K562 (cell line): ENCODE data around the gene NPC1. TPM values are rescaled to one million over a fixed set of nuclear protein-coding genes. Genes with fewer than 3 reads are reported as not detected.

Experiments used
- ATAC-seq: fragments of 200-7000 bp; cut with Tn5 transposase; 3 replicates; pipeline ENCODE4 v1.9.1; 2020; ENCODE audit warnings: moderate library complexity
- BruUV-seq: library from RNA; stranded (reverse); fragments of 400-500 nt; replicated peaks from 2 replicates; lab custom pipeline; 2021; lab: Mats Ljungman, UMichigan
- CTCF ChIA-PET: fragments of 300-600 bp; formaldehyde crosslinking; extraction: SDS; loops from one replicate; lab custom pipeline; 2021; ENCODE audit warnings: low intra/inter-chr PET ratio; lab: Yijun Ruan, JAX
- POLR2A ChIA-PET: fragments of 300-600, 350-650 bp; sonication (Branson Sonifier 250); formaldehyde crosslinking; extraction: SDS; loops from one replicate; lab custom pipeline; 2021; ENCODE audit warnings: antibody characterized with exemption, inconsistent platforms; lab: Yijun Ruan, JAX
- DNase-seq, 4 experiments: peaks; one replicate each; pipeline versions ENCODE4 v3.0.0 to v3.0.0-alpha.2; 2011 to 2018; ENCODE audit warnings: low spot score in 3 of 4, mixed read lengths in 3 of 4; ENCODE audit errors: extremely low read depth in 1 of 4
- FAIRE-seq: peaks from 2 replicates; lab custom pipeline; 2011; peaks lifted over from hg19 to GRCh38; lab: Jason Lieb, UNC
- H2AFZ ChIP-seq: 2 replicates; pipeline ENCODE4 v1.6.0; 2011; ENCODE audit warnings: low read depth, low read length, control low read depth, inconsistent platforms
- H3K27ac ChIP-seq: fragments of 200-600 bp; 3 replicates; pipeline ENCODE4 v1.8.0; 2011; ENCODE audit warnings: low read depth, mild to moderate bottlenecking, control low read depth, inconsistent platforms, low read length, moderate library complexity, mixed read lengths; ENCODE audit errors: extremely low read depth
- H3K27me3 ChIP-seq, 2 experiments: fragments of 300-600 bp in 1 of 2; 2 replicates in 1 of 2; 3 replicates in 1 of 2; pipeline versions ENCODE4 v1.6.0 to v1.8.0; 2011; ENCODE audit warnings: inconsistent platforms in 2 of 2, low read length in 2 of 2, mild to moderate bottlenecking in 1 of 2, mixed read lengths in 1 of 2, moderate library complexity in 1 of 2; ENCODE audit not compliant: control insufficient read depth in 2 of 2, insufficient read depth in 2 of 2
- H3K36me3 ChIP-seq: fragments of 300-600 bp; 3 replicates; pipeline ENCODE4 v1.8.0; 2011; ENCODE audit warnings: mild to moderate bottlenecking, low read length, inconsistent platforms; ENCODE audit not compliant: control insufficient read depth, insufficient read depth
- H3K4me1 ChIP-seq, 2 experiments: fragments of 200-600 bp in 1 of 2; replicated peaks in 1 of 2; 2 replicates in 1 of 2; 3 replicates in 1 of 2; pipeline versions ENCODE4 v1.5.1 to v1.8.0; 2011; ENCODE audit warnings: inconsistent platforms in 2 of 2, low read length in 2 of 2, mild to moderate bottlenecking in 1 of 2, mixed read lengths in 1 of 2, moderate library complexity in 1 of 2; ENCODE audit not compliant: control insufficient read depth in 2 of 2, insufficient read depth in 2 of 2
- H3K4me2 ChIP-seq: 2 replicates; pipeline ENCODE4 v1.6.1; 2011; ENCODE audit warnings: low read length, control low read depth, inconsistent platforms, mixed read lengths; ENCODE audit not compliant: insufficient read depth
- H3K4me3 ChIP-seq: fragments of 200-600 bp; sonication (generic), shearing (Covaris generic); 2 replicates; pipeline ENCODE4 v1.5.1; 2016; ENCODE audit warnings: control low read depth, inconsistent platforms
- H3K79me2 ChIP-seq: fragments of 200-600 bp; 3 replicates; pipeline ENCODE4 v1.8.0; 2011; ENCODE audit warnings: low read length, inconsistent platforms; ENCODE audit not compliant: control insufficient read depth, insufficient read depth
- H3K9ac ChIP-seq, 2 experiments: 2 replicates each; pipeline versions ENCODE4 v1.6.0 to v1.6.1; 2011; ENCODE audit warnings: low read depth in 2 of 2, low read length in 2 of 2, control low read depth in 1 of 2, inconsistent platforms in 1 of 2, mild to moderate bottlenecking in 1 of 2, mixed read lengths in 1 of 2; ENCODE audit not compliant: insufficient read depth in 1 of 2
- H3K9me1 ChIP-seq: one replicate; pipeline ENCODE4 v1.6.0; 2011; ENCODE audit warnings: inconsistent platforms, mild to moderate bottlenecking, low read length, moderate library complexity; ENCODE audit not compliant: control insufficient read depth, insufficient read depth
- H3K9me3 ChIP-seq: replicated peaks from 2 replicates; pipeline ENCODE4 v1.5.1; 2011; ENCODE audit warnings: low read depth, low read length, inconsistent platforms; ENCODE audit not compliant: control insufficient read depth, insufficient read depth
- H4K20me1 ChIP-seq: replicated peaks from 2 replicates; pipeline ENCODE4 v1.6.1; 2011; ENCODE audit warnings: low read length, inconsistent platforms, mixed read lengths; ENCODE audit not compliant: control insufficient read depth, insufficient read depth
- ESRRA ChIP-seq: fragments of 450-650 bp; IDR thresholded peaks from 2 replicates; pipeline ENCODE4 v1.6.1; 2014; ENCODE audit warnings: low read depth, mild to moderate bottlenecking, moderate library complexity, borderline replicate concordance
- IRF1 ChIP-seq: sonication (generic); formaldehyde crosslinking; IDR thresholded peaks from 2 replicates; pipeline ENCODE4 v1.8.0; 2022; ENCODE audit warnings: missing genetic modification reagents, mild to moderate bottlenecking, borderline replicate concordance
- KAT7 ChIP-seq: sonication (generic); formaldehyde crosslinking; IDR thresholded peaks from 2 replicates; pipeline ENCODE4 v1.8.0; 2022; ENCODE audit warnings: missing genetic modification reagents, mild to moderate bottlenecking, borderline replicate concordance
- REST ChIP-seq, 2 experiments: fragments of 450-650 bp; formaldehyde crosslinking in 1 of 2; IDR thresholded peaks; 2 replicates each; pipeline versions ENCODE4 v1.4.0 to v1.6.1; 2014 to 2020; ENCODE audit warnings: mild to moderate bottlenecking in 2 of 2, borderline replicate concordance in 1 of 2, low read depth in 1 of 2
- SIN3B ChIP-seq: fragments of 450-650 bp; IDR thresholded peaks from 2 replicates; pipeline ENCODE4 v1.6.1; 2017; ENCODE audit warnings: low read depth, mild to moderate bottlenecking, moderate library complexity
- SLC30A9 ChIP-seq: fragments of 250-450 bp; sonication (Bioruptor Pico); IDR thresholded peaks from 2 replicates; pipeline ENCODE4 v1.8.0; 2022; ENCODE audit warnings: mild to moderate bottlenecking, moderate library complexity
- ZBTB1 ChIP-seq: sonication (generic); formaldehyde crosslinking; IDR thresholded peaks from 2 replicates; pipeline ENCODE4 v1.8.1; 2023; ENCODE audit warnings: missing genetic modification reagents, low read depth, mild to moderate bottlenecking, borderline replicate concordance
- ZNF354B ChIP-seq: fragments of 250-450 bp; sonication (Bioruptor Pico); IDR thresholded peaks from 2 replicates; pipeline ENCODE4 v1.4.0; 2020
- ZNF830 ChIP-seq: fragments of 250-450 bp; sonication (Bioruptor Pico); IDR thresholded peaks from 2 replicates; pipeline ENCODE4 v1.5.0; 2021; ENCODE audit warnings: mild to moderate bottlenecking
- WGBS: fragments of 100-300 bp; shearing (Covaris generic); methylation state at CpG from one replicate; pipeline ENCODE4 v1.1.6; 2016; ENCODE audit warnings: low coverage, mixed read lengths; ENCODE audit not compliant: insufficient coverage; ENCODE audit errors: missing lambda C conversion rate; 5-methylcytosine and 5-hydroxymethylcytosine counted together
- in situ Hi-C: fragments of 300-500 bp; cut with MboI; formaldehyde crosslinking; loops from 4 replicates; pipeline ENCODE4 v1.15.0; 2018; ENCODE audit warnings: inconsistent platforms, mixed read lengths
- intact Hi-C: fragments of 100-400 bp; cut with micrococcal nuclease; formaldehyde crosslinking; loops from 2 replicates; pipeline ENCODE4 v1.14.2; 2022
- polyA plus RNA-seq, 8 experiments: library from polyadenylated mRNA; depleted of rRNA in 4 of 8; stranded (reverse) in 5 of 8; unstranded in 3 of 8; fragments of >200 nt; fragmentation: Nextera tagmentation in 2 of 8; fragmentation: Illumina TruSeq in 1 of 8; extraction: Ambion mirVana in 2 of 8; extraction: Trizol in 1 of 8; gene quantifications; 2 replicates each; pipeline versions ENCODE4 v1.2.1 to v1.2.3, GENCODE V29; 2011 to 2014; ENCODE audit warnings: inconsistent platforms in 1 of 8, missing spikeins in 1 of 8
- total RNA-seq, 7 experiments: library from RNA; depleted of rRNA in 6 of 7; stranded (reverse); fragments of >200 nt in 6 of 7; fragmentation: Illumina TruSeq in 2 of 7; extraction: Trizol in 2 of 7; gene quantifications; 2 replicates each; pipeline versions ENCODE4 v1.2.1 to v1.2.3, GENCODE V29; 2011 to 2021; ENCODE audit warnings: low replicate concordance in 1 of 7
- TF ChIP-seq, protein P1 (sequence below): fragments of 250-450 bp; sonication (Bioruptor Pico); IDR thresholded peaks from 2 replicates; pipeline ENCODE4 v1.8.0; 2021; ENCODE audit warnings: mild to moderate bottlenecking, moderate library complexity

Gene NPC1
- total and polyA plus RNA-seq, 9 of the 15 experiments (the other 6 are each of a cell fraction or from before 2014, with no cell fraction given), result 17.1 to 45.9 (median 27.6) TPM

GRCh38 chr18:23608211-23608610 lies 21.9 kb upstream of the NPC1 start:
- ATAC-seq (no peak), DNase-seq (no peak), FAIRE-seq (no peak)
- 0% methylated on average over 2 of the region's 2 CpGs for WGBS
- no peaks in the 10 kb centered on the region for H3K9me1 ChIP-seq
- H3K4me2 ChIP-seq, result no peak overlapping the region
- in situ Hi-C loops, result no loop called here
- BruUV-seq, result no TSS peak
- no peak overlapping the region for H2AFZ ChIP-seq
- ChIA-PET CTCF (no interaction called here), POLR2A (interaction anchor here (1.2 kb wide), 1 partner anchor 10 kb away, joined by 4 read pairs; no protein-coding TSS in a partner anchor)
- no peak for TF ChIP-seq REST (IDR thresholded peaks at IDR 0.05; ENCODE audit: borderline replicate concordance)
- TF ChIP-seq REST (CRISPR knock-in tag; IDR thresholded peaks at IDR 0.05; ENCODE audit: low read depth), result no peak
- no peak for TF ChIP-seq IRF1 (CRISPR knock-in tag)
- TF ChIP-seq, protein P1, sequence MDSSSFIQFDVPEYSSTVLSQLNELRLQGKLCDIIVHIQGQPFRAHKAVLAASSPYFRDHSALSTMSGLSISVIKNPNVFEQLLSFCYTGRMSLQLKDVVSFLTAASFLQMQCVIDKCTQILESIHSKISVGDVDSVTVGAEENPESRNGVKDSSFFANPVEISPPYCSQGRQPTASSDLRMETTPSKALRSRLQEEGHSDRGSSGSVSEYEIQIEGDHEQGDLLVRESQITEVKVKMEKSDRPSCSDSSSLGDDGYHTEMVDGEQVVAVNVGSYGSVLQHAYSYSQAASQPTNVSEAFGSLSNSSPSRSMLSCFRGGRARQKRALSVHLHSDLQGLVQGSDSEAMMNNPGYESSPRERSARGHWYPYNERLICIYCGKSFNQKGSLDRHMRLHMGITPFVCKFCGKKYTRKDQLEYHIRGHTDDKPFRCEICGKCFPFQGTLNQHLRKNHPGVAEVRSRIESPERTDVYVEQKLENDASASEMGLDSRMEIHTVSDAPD (CRISPR knock-in tag), result no peak
- TF ChIP-seq KAT7, result no peak
- TF ChIP-seq ESRRA, result no peak
- TF ChIP-seq SLC30A9 (CRISPR knock-in tag), result no peak
- TF ChIP-seq ZNF830 (CRISPR knock-in tag), result no peak
- TF ChIP-seq ZBTB1 (CRISPR knock-in tag), result no peak
- TF ChIP-seq ZNF354B, result no peak
- no peak for TF ChIP-seq SIN3B
- no peaks in the 10 kb centered on the region for H3K9me3 ChIP-seq
- H3K9ac ChIP-seq, result no peak overlapping the region
- H3K4me1 ChIP-seq, result no peaks in the 10 kb centered on the region
- intact Hi-C loops, result no loop called here
- H3K27ac ChIP-seq, result no peak overlapping the region
- no peaks in the 10 kb centered on the region for H3K79me2 ChIP-seq
- no peaks in the 10 kb centered on the region for H3K36me3 ChIP-seq
- peaks cover 25 to 39% of the 10 kb centered on the region in 2 experiments for H3K27me3 ChIP-seq
- H3K4me3 ChIP-seq, result no peak overlapping the region
- peaks cover 2% of the 10 kb centered on the region; the same call in 1 of the 2 replicates for H4K20me1 ChIP-seq
